ENCODE results near the gene PRUNE2.

Gene PRUNE2

DNA sequence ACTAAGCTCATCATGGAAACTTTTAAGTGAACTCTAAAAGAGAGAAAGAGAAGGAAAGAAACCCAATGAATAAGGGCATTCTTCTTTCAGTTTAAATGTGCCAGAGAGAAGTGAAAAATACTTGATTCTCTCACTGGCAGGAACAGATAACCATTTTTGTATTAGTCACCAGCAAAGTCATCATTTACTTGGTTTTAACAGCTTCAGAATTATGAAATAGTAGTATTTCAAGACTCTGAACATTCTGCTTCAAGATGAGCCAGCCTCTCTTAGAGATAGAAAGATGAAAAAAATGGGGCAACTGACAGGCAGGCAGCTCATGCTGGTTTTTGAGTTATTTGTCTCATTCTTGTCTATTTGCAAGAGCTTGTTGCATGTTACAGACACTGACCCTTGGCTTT is 343.4 kb downstream of the PRUNE2 start:
- H3K4me1 ChIP-seq (ENCODE audit: control insufficient read depth, low read length) = peaks cover 48% of the 10 kb centered on the region
- peak overlapping the region; percentile 23 for H3K27ac ChIP-seq (ENCODE audit: low read depth, low read length)
- H3K4me2 ChIP-seq (ENCODE audit: low read length) = peak overlapping the region; percentile 55

DNA sequence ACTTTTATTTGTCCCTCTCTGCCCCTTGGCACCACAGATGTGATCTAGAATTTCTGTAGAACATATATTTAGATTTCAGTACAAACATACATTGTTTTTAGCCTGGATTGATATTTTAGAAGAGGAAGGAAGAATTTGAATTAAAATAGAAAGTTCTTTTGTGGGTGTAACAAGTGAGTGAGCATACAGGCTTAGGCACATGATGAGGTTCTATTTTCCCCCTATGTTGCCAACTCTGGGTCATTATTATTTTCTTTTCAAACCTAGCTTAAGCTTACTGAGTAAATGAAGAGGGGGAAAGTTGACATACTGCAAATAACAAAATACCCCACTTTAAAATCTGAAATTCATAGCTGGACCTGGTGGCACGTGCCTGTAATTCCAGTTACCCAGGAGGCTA is 344.0 kb downstream of the PRUNE2 start:
- Histone ChIP-seq H3K27me3 (ENCODE audit: control insufficient read depth, low read length) (no peaks in the 10 kb centered on the region), H3K4me3 (ENCODE audit: low read length) (peak overlapping the region; percentile 13), H3K4me1 (ENCODE audit: control insufficient read depth, low read length) (peaks cover 48% of the 10 kb centered on the region), H3F3A (ENCODE audit: control insufficient read depth, insufficient read depth) (0 out of 2 replicates have a peak, but pooled peaks cover 3% of the 10 kb centered on the region), H3K79me2 (ENCODE audit: control insufficient read depth, low read length) (no peaks in the 10 kb centered on the region), H3K27ac (ENCODE audit: low read depth, low read length) (peak overlapping the region; percentile 23), H3K36me3 (ENCODE audit: control insufficient read depth, low read length) (no peaks in the 10 kb centered on the region), H3K4me2 (ENCODE audit: low read length) (peak overlapping the region; percentile 55), H4K20me1 (ENCODE audit: control insufficient read depth, insufficient read depth, low read depth, low read length) (no peaks in the 10 kb centered on the region), H3K9me2 (replicated peaks; ENCODE audit: control insufficient read depth, low read length) (no peaks in the 10 kb centered on the region), H3K9me3 (ENCODE audit: control insufficient read depth, insufficient read depth, low read length) (no peaks in the 10 kb centered on the region)
- TF ChIP-seq, protein P1, sequence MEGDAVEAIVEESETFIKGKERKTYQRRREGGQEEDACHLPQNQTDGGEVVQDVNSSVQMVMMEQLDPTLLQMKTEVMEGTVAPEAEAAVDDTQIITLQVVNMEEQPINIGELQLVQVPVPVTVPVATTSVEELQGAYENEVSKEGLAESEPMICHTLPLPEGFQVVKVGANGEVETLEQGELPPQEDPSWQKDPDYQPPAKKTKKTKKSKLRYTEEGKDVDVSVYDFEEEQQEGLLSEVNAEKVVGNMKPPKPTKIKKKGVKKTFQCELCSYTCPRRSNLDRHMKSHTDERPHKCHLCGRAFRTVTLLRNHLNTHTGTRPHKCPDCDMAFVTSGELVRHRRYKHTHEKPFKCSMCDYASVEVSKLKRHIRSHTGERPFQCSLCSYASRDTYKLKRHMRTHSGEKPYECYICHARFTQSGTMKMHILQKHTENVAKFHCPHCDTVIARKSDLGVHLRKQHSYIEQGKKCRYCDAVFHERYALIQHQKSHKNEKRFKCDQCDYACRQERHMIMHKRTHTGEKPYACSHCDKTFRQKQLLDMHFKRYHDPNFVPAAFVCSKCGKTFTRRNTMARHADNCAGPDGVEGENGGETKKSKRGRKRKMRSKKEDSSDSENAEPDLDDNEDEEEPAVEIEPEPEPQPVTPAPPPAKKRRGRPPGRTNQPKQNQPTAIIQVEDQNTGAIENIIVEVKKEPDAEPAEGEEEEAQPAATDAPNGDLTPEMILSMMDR (IDR thresholded peaks at IDR 0.05; ENCODE audit: low read depth, low read length, poor library complexity, severe bottlenecking) = no peak
- TF ChIP-seq EZH2phosphoT487 (IDR thresholded peaks at IDR 0.05; ENCODE audit: borderline replicate concordance, low read length) = no peak

More for the DNA sequence above, 343.4 kb downstream of the PRUNE2 start:
- Histone ChIP-seq H3K79me2 (ENCODE audit: control insufficient read depth, low read length) (no peaks in the 10 kb centered on the region), H3K4me3 (ENCODE audit: low read length) (no peak overlapping the region), H3K27me3 (ENCODE audit: control insufficient read depth, low read length) (no peaks in the 10 kb centered on the region), H3F3A (ENCODE audit: control insufficient read depth, insufficient read depth) (0 out of 2 replicates have a peak, but pooled peaks cover 3% of the 10 kb centered on the region), H4K20me1 (ENCODE audit: control insufficient read depth, insufficient read depth, low read depth, low read length) (no peaks in the 10 kb centered on the region), H3K9me2 (replicated peaks; ENCODE audit: control insufficient read depth, low read length) (no peaks in the 10 kb centered on the region), H3K9me3 (ENCODE audit: control insufficient read depth, insufficient read depth, low read length) (no peaks in the 10 kb centered on the region), H3K36me3 (ENCODE audit: control insufficient read depth, low read length) (no peaks in the 10 kb centered on the region)
- TF ChIP-seq, protein P1 (IDR thresholded peaks at IDR 0.05; ENCODE audit: low read depth, low read length, poor library complexity, severe bottlenecking) = no peak
- TF ChIP-seq EZH2phosphoT487 (IDR thresholded peaks at IDR 0.05; ENCODE audit: borderline replicate concordance, low read length) = no peak
